DMS53 treated with DMSO at 0.1 percent for 48 hours (cell line): ENCODE data around the gene TECPR2.
"Not testable (repeated sequence)": the region's sequence is repeated elsewhere in the genome, so short reads cannot be mapped to it uniquely, and the experiment has no call there.

Experiments
- DNase-seq: peaks from one replicate; lab custom pipeline; 2025; ENCODE audit not compliant: unreplicated experiment; lab: John Stamatoyannopoulos, UW

Gene TECPR2

DNA sequence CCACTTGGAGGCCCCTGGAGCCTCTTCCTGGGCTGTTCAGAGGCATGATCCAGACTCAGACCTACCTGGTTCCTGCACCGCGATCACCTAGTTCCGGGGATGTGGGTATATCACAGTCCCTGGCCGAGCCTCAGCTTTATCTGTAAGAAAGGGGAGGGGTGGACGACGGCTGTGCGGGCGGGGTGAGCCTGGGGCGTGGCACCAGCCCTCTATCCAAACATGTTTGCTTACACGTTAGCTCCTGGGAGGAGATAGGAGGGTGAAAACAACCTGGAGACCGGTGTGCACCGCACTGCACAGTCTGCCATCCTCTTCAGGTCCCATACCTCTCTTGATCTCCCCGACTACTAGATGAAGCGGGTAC is 145.7 kb downstream of the TECPR2 start:
- no peak for DNase-seq

DNA sequence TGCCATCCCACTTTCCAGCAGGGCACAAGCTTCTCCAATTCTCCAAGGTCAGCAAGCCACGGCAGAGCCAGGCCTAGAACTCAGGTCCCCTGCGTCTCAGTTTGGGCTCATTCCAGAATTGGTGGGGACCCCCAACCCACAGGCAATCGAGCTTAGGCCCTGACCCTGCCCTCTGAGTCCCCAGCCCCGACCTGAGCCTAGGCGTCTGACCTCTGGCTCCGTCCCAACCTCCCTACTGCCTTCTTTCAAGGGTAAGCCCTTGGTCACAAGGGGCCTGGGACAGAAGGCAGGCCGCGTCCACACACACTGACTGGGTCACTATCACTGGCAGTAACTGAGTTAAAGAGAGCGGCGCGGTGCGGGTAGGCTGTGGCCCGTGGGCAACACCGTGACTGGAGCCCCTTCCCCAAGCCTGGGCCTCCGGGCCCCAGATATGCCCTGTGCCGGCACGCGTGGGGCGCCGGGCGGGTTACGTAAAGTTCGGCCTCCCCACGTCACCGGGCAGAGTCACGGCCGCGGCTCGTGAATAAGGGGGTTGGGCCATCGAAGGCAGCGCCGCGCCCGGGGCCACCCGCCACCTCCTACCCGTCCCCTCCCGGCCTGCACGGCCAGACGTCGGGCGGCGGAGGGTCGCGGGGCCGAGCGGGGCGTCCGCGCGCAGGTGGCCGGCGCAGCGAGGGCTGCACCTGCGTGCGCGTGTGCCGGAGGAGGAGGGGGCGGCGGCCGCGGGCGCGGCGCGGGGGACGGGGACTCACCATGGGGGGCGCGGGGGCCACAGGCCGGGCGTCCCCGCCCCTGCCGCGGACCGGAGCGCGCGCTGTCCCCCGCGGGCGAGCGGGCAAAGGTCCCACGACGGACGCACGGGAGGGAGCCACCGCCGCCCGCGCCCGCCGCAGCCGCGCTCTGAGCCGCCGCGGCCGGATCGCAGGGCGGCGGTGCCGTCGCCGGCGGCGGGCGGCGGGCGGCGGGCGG is 146.3 kb downstream of the TECPR2 start:
- DNase-seq, result no peak

GRCh38 chr14:102509746-102510615 is 147.2 kb downstream of the TECPR2 start, which contains the start of gene ANKRD9:
Gene ANKRD9, minus strand, starts transcription at chr14:102509776. Its CDS starts 1,887 bp downstream, at chr14:102507889.
- peak; percentile 71 for DNase-seq

- DNase-seq, result peak; percentile 9
Observed at GRCh38 chr14:102510616-102511520, 148.1 kb downstream of the TECPR2 start.

DNA sequence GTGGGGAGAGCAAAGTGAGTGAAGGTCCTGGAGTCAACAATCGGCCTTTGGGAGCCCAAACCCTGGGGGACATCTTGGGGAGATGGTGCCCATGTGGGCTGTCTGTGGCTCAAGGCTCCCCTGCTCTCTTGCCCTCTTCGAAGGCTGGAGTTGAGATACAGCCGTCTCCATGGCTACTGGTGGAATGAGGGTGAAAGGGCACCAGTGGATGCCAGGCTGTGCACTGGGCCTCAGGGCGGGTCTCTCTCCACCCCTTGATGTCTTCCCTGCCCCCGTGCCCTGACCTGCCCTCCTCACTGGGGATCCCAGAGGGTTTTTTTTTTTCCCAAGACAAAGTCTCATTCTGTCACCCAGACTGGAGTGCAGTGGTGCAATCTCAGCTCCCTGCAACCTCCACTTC is 148.8 kb downstream of the TECPR2 start:
- no peak for DNase-seq

GRCh38 chr14:102512793-102513300 is 150.1 kb downstream of the TECPR2 start:
- DNase-seq, result no peak

DNA sequence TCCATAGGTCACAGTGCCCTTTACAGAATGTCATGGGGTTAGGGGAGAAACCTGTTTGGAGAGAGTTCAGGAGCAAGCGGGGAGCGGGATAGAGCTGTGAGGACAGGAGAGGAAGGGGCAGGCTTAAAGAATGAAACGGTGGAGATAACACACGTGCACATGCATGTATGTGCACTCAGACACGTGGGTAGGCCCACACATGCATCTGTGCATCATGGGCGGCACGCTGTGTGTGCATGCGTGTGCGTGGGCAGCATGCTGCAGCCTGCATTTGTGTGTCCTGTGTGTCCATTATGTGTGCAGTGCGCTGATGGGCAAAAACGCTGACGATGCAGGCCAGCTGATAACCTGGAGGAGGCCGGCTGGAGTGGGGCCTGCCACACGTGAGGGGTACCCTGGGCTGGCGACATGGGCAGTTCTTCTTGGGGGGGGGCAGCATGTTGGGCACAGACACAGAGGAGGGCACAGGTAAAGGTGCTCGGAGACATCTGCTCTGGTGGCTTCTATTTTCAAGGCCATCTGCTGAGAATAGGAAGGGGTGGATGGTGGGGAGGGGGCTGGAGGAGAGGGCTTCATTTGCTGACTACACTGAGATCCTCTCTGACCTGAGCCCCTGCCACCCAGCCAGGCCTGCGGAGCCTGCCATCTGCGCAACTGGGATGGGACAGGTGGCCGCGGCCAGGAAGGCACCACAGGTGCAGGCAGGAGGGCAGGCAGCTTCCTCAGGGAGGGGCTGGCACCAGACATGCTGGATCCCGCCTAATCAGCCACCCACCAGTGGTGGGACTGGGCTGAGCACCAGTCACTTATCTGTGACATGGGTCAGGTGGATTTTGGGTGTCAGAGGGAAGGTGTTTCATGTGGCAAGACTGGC is 151.4 kb downstream of the TECPR2 start:
- no peak for DNase-seq

DNA sequence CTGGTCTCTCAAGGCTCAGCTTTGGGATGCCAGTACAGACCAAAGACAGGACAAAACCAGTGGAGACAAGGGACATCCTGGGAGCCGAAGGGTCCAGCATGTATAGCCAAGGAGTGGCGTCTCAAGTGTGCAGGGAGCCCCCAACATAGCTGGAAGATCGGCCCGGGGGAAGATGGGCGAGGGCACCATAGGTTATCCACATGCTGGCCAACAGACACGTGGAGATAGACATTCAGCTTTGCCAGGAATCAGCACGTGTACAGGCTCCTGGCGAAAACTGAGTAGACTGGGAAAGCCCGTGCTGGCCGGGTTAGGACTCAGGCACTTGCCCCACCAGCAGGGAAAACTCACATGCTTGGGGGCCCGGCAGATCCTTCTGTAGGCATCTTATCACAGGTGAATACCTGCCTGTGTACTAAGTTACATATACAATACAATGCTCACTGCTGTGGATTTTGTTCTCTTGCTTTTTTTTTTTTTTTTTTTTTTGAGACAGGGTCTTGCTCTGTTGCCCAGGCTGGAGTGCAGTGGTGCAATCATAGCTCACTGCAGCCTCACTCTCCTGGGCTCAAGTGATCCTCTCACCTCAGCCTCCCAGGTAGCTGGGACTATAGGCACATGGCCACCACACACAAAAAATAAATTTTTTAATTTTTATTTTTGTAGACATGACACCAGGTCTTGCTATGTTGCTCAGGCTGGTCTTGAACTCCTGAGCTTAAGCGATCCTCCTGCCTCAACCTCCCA is 152.4 kb downstream of the TECPR2 start:
- DNase-seq, result no peak

DNA sequence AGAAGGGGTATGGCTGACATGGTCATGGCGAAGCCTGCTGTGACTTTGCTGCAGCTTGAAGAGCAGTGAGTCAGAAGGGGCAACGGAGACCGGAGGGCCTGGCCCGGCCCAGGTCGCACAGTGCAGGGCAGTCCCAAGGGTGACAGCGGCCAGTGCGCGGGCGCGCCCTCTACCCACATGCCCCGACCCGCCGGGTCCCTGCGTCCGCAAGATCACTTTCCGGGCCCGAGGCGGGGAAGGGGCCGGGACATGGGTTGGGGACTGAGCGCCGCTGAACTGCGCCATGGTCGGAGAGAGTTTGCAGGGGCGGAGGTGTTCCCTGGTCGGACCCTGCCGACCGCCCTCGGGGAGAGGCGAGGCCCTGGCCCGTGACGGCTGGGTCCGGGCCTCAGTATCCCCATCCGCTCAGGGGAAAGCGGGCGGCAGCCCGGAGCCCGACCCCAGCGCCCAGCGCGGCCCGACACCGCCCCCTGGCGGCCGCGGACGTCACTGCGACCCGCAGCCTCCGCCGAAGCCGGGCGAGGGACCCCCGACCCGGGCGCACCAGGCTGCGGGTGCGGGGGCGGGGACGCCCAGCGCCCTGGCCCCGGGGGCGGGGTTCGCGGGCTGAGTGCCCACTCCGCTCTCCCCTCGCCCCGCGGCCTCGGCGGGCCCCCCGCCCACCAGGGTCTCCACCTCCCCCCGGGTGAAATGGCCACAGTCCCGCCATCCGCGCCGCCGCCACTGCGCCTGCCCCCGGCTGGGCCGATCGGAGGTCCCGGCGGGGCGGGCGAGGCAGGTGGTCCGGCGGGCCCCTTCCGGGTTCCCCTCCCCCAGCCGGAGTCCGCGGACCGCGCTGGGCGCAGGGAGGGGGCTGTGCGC is 154.0 kb downstream of the TECPR2 start:
- no peak for DNase-seq

- no peak for DNase-seq
Observed at GRCh38 chr14:102517392-102518062, 154.8 kb downstream of the TECPR2 start.

DNA sequence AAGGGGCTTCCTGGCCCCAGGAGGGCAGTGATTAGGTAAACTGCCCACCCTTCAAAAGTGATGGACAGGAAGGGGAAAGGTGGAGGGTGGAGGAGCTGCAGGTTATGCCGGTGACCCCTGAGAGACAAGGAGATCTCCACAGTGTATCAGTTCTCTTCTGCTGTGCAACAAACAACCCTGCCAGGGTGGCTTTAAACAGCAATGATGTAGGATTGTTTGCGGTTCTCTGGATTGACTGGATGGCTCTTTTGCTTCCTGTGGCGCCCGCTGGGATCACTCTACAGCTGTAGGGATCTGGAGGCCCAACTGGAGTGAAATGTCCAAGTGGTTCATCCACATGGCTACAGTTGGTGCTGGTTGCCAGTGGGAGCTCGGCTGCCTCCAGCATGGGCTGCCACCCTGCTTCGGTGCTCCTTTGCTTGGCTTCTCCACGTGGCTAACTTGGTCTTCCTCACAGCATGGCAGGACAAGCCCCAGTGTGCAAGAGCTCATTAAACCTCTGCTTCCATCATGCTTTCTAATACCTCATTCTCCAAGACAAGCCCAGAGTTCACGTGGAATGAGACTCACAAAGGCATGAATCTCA is 155.4 kb downstream of the TECPR2 start:
- no peak for DNase-seq

- DNase-seq, result not testable (repeated sequence)
Observed at GRCh38 chr14:102519709-102520108, 157.0 kb downstream of the TECPR2 start.

GRCh38 chr14:102523200-102523568 is 160.4 kb downstream of the TECPR2 start:
- DNase-seq, result no peak

DNA sequence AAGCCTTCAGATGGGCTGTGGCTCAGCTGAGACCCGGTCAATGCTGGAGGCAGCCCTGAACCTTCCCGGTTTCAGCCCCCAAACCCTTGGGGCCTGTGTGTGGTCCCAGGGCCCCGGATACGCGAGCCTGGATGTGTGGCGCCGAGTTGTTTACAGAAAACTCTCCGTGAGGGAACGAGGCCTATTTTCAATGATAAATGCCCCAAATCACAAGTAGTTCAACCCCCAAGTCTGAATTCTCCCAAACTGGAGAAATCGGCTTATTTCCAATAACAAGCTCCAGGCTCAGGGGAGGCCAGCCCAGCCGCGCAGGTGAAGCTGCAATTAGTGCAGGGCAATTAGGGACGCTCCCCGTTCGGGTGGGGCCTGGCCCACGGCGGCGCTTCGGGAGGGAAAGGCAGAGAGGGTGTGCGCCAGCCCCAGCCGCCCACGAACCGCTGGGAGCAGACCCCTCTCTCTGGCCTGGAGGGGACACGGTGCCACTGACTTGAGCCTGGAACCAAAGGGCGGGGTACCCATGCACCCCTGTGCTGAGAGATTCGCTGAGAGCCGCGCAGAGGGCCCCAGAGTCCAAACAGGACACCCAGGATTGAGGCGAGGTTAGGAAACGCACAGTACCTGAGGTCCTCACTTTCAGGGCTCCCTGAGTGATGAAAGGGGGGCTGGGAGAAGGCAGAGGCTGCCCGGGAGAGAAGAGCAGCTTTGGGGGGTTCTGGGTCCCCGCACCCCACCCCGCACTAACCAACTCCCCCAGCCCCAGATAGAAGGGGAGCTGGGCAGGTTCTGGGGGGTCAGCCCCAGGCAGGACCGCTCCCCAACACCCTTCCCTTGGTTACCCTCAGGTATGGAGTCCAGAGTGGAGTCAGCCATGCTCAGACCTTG is 161.1 kb downstream of the TECPR2 start:
- no peak for DNase-seq

DNA sequence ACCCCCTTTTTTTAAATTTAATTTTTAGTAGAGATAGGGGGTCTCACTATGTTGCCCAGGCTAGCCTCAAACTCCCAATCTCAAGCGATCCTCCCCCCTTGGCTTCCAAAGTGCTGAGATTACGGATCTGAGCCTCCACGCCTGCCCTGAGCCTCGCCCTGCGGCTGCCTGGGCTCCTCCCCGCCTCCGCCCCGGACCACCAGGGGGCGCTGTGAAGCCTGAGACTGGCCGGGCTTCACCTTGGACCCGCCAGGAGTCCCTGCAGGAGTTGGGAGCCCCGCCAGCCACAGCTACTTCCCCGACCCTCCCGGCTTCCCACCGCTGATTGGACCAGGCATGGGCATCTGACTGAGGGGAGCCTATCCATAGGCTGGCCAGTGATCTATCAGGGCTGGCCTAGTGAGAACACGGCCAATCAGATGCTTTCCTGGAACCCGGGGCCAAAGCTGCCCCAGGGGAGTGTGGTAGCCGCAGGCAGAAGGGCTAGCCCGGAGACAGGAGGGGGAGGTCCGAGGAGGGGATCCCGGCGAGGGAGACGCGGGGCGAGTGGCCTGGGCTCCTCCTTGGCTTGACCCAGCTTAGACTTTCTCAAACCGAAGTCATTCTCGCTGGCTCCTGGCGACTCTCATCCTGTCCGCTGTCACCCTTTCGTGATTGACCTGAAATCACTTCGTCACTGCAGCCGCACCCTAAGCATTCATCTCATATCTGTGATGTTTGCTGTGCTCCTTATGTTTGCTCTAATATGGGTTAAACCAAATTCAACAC is 161.9 kb downstream of the TECPR2 start:
- peak; percentile 89 for DNase-seq
